ENCODE measurements around the gene BMPR2. TPM values are rescaled to one million over a fixed set of nuclear protein-coding genes. Genes with fewer than 3 reads are reported as not detected.

BMPR2 gene
- polyA plus RNA-seq, 3 donors = 4.1 to 6.4 (median 4.8) TPM

DNA sequence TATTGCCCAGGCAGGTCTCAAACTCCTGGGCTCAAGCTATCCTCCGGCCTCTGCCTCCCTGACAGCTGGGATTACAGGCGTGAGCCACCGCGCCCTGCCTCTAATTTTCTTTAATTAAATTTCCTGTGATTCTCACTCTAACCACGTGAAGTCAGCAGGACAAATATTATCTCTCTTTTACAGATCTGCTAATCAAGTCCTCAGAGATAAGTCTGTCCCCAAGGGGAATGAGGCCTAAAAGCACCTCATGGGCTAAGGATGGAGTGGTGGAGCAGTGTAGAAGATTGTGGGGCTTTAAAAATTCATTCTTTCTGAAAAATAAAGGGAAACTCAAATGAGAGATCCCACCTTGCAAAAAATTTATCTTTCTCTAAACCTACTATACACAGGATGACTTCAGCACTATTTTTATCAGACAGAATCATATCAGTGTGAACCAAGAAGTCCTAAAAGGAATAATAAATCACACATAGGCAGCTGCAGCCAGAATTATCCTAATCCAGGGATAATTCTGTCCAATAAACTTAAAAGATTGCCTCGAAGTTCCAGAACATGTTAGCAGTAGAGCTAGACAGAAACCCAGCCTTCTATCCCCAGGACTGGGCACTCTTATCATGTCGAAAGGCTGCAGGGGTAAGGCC, 38.3 kb upstream of the BMPR2 start:
- Histone ChIP-seq H3K4me3 (replicated peaks in 1 of 3; ENCODE audit: low read depth in 2 of 3, low read length in 3 of 3) (no peak overlapping the region), H3K4me2 (replicated peaks; ENCODE audit: extremely low read depth, low read length, poor library complexity, severe bottlenecking) (no peak overlapping the region), H4K20me1 (ENCODE audit: insufficient read depth, low read length) (no peaks in the 10 kb centered on the region), H3K4me1 (ENCODE audit: control insufficient read depth in 1 of 2, insufficient read depth in 2 of 2, low read length in 2 of 2) (no peaks in the 10 kb centered on the region), H3K27ac (ENCODE audit: low read depth in 1 of 2, low read length in 2 of 2) (no peak overlapping the region), H3K79me2 (ENCODE audit: insufficient read depth, low read length) (no peaks in the 10 kb centered on the region), H3K36me3 (replicated peaks in 1 of 2; ENCODE audit: control insufficient read depth in 1 of 2, insufficient read depth in 2 of 2, low read length in 2 of 2) (no peaks in the 10 kb centered on the region), H3K9ac (ENCODE audit: insufficient read depth, low read length, poor library complexity, severe bottlenecking) (no peak overlapping the region), H3K27me3 (ENCODE audit: control insufficient read depth in 2 of 2, insufficient read depth in 2 of 2, low read length in 2 of 2) (no peaks in the 10 kb centered on the region), H3K9me3 (replicated peaks in 1 of 2; ENCODE audit: control insufficient read depth in 1 of 2, insufficient read depth in 1 of 2, low read length in 2 of 2) (no peaks in the 10 kb centered on the region), H2AFZ (ENCODE audit: insufficient read depth, low read depth, low read length, poor library complexity, severe bottlenecking) (no peak overlapping the region)
- no peak overlapping the region for H3K4me3 Mint-ChIP-seq
- H3K27me3 Mint-ChIP-seq (ENCODE audit: low read depth in 3 of 3) = peaks cover 0 to 3% (median 0%) of the 10 kb centered on the region in 3 donors
- H3K4me1 Mint-ChIP-seq = no peaks in the 10 kb centered on the region
- 95% methylated on average over 6 of the region's 7 CpGs for WGBS (ENCODE audit: insufficient coverage)
- intact Hi-C loops (cut with micrococcal nuclease) = no loop called here
- peaks cover 0 to 2% (median 0%) of the 10 kb centered on the region in 7 donors for H3K9me3 Mint-ChIP-seq
- H3K36me3 Mint-ChIP-seq = no peaks in the 10 kb centered on the region
- peak overlapping the region in 2 of 7 donors; percentile 53 to 57 for H3K27ac Mint-ChIP-seq
- TF ChIP-seq, protein P1, sequence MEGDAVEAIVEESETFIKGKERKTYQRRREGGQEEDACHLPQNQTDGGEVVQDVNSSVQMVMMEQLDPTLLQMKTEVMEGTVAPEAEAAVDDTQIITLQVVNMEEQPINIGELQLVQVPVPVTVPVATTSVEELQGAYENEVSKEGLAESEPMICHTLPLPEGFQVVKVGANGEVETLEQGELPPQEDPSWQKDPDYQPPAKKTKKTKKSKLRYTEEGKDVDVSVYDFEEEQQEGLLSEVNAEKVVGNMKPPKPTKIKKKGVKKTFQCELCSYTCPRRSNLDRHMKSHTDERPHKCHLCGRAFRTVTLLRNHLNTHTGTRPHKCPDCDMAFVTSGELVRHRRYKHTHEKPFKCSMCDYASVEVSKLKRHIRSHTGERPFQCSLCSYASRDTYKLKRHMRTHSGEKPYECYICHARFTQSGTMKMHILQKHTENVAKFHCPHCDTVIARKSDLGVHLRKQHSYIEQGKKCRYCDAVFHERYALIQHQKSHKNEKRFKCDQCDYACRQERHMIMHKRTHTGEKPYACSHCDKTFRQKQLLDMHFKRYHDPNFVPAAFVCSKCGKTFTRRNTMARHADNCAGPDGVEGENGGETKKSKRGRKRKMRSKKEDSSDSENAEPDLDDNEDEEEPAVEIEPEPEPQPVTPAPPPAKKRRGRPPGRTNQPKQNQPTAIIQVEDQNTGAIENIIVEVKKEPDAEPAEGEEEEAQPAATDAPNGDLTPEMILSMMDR (IDR thresholded peaks at IDR 0.05) = no peak
- DNase-seq = no peak

DNA sequence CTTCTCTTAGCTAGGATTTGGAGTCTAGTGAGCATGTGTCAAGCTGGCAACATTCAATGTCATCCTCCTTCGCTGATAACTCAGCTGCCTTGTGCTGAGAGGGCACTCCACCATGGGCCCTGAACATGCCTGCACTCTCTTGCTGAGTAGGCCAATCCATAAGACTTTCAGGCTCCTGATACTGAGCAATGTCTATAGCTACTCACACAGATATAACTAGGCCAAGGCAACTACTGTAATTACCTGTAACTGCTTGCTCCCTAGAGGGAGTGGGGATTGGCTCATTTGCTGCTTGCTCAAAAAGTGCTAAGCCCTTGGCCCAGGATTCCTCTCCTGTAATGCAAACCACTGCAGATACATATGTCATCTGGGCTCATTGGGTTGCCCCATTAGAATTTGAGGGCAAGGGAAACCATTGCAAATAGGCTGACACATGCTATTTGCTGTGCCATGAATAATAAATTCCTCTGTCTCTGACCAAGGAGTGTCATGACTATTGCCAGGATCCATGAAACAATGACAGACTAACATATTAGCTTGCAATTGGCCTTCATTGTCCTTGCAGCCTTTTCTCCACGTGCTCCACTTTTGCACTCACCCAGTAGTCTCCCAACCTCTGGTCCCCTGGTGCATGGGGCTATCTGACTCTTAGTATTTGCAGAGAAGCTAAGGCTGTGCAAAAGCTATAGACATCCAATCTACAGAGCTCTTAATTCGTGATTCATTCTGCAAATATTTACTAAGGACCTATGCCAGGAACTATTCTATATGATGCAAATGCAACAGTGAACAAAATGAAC, 36.9 kb upstream of the BMPR2 start:
- H3K4me1 Mint-ChIP-seq = no peaks in the 10 kb centered on the region
- no peaks in the 10 kb centered on the region for H3K79me2 ChIP-seq (ENCODE audit: insufficient read depth, low read length)

More for the DNA sequence above, 36.9 kb upstream of the BMPR2 start:
- H2AFZ ChIP-seq (ENCODE audit: insufficient read depth, low read depth, low read length, poor library complexity, severe bottlenecking) = no peak overlapping the region
- peaks cover 0 to 3% (median 1%) of the 10 kb centered on the region in 7 donors for H3K9me3 Mint-ChIP-seq
- H3K36me3 Mint-ChIP-seq = no peaks in the 10 kb centered on the region
- H3K36me3 ChIP-seq (replicated peaks in 1 of 2; ENCODE audit: control insufficient read depth in 1 of 2, insufficient read depth in 2 of 2, low read length in 2 of 2) = no peaks in the 10 kb centered on the region
- H3K27ac ChIP-seq (ENCODE audit: low read depth in 1 of 2, low read length in 2 of 2) = no peak overlapping the region
- H3K27me3 Mint-ChIP-seq (ENCODE audit: low read depth in 3 of 3) = peaks cover 0 to 2% (median 0%) of the 10 kb centered on the region in 3 donors
- no peak overlapping the region for H3K4me3 ChIP-seq (replicated peaks in 1 of 3; ENCODE audit: low read depth in 2 of 3, low read length in 3 of 3)
- no peaks in the 10 kb centered on the region for H4K20me1 ChIP-seq (ENCODE audit: insufficient read depth, low read length)
- 74% methylated on average over 2 of the region's 3 CpGs for WGBS (ENCODE audit: insufficient coverage)
- H3K27me3 ChIP-seq (ENCODE audit: control insufficient read depth in 2 of 2, insufficient read depth in 2 of 2, low read length in 2 of 2) = no peaks in the 10 kb centered on the region
- H3K9me3 ChIP-seq (replicated peaks in 1 of 2; ENCODE audit: control insufficient read depth in 1 of 2, insufficient read depth in 1 of 2, low read length in 2 of 2) = no peaks in the 10 kb centered on the region
- no peak overlapping the region for H3K27ac Mint-ChIP-seq
- no peak overlapping the region for H3K9ac ChIP-seq (ENCODE audit: insufficient read depth, low read length, poor library complexity, severe bottlenecking)
- intact Hi-C loops (cut with micrococcal nuclease) = no loop called here
- no peaks in the 10 kb centered on the region for H3K4me1 ChIP-seq (ENCODE audit: control insufficient read depth in 1 of 2, insufficient read depth in 2 of 2, low read length in 2 of 2)
- no peak for DNase-seq
- H3K4me2 ChIP-seq (replicated peaks; ENCODE audit: extremely low read depth, low read length, poor library complexity, severe bottlenecking) = no peak overlapping the region
- H3K4me3 Mint-ChIP-seq = no peak overlapping the region
- TF ChIP-seq, protein P1 (IDR thresholded peaks at IDR 0.05) = no peak

Data from CD14-positive monocyte (primary cell).